NCI-H1417 (cell line): ENCODE data around the gene PRR36.
"Not testable (repeated sequence)": the region's sequence is repeated elsewhere in the genome, so short reads cannot be mapped to it uniquely, and the experiment has no call there.

Source experiments
- DNase-seq, 3 experiments: peaks; one replicate each; lab custom pipeline; 2025; lab: John Stamatoyannopoulos, UW

PRR36 gene

GRCh38 chr19:7899751-7900378, 25.7 kb upstream of the PRR36 start:
- DNase-seq = no peak

- no peak for DNase-seq
Observed at GRCh38 chr19:7898967-7899366, 24.8 kb upstream of the PRR36 start.

- no peak for DNase-seq
Observed at GRCh38 chr19:7897292-7897691, 23.1 kb upstream of the PRR36 start.

- DNase-seq = no peak
Observed at GRCh38 chr19:7895565-7895964, 21.4 kb upstream of the PRR36 start.

- DNase-seq = peak in 1 of 3 experiments; percentile 7
Observed at GRCh38 chr19:7894612-7895309, 20.6 kb upstream of the PRR36 start.

- DNase-seq = not testable (repeated sequence)
Observed at GRCh38 chr19:7893362-7894101, 19.3 kb upstream of the PRR36 start.

- no peak for DNase-seq
Observed at GRCh38 chr19:7888826-7889217, 14.6 kb upstream of the PRR36 start.

- no peak for DNase-seq
Observed at GRCh38 chr19:7888145-7888825, 14.1 kb upstream of the PRR36 start, which contains the start of gene LRRC8E. Gene LRRC8E (plus strand): TSS chr19:7888510. CDS start chr19:7895604, 7,094 bp downstream.

GRCh38 chr19:7887408-7888144, 13.4 kb upstream of the PRR36 start:
- DNase-seq = no peak

GRCh38 chr19:7885818-7886217, 11.6 kb upstream of the PRR36 start:
- DNase-seq = no peak

- no peak for DNase-seq
Observed at GRCh38 chr19:7883796-7884570, 9.8 kb upstream of the PRR36 start.

GRCh38 chr19:7883105-7883504, 8.9 kb upstream of the PRR36 start:
- DNase-seq = peak in 1 of 3 experiments; percentile 21

GRCh38 chr19:7881910-7882309, 7.7 kb upstream of the PRR36 start:
- no peak for DNase-seq

GRCh38 chr19:7879836-7880235, 5.6 kb upstream of the PRR36 start:
- peak in 1 of 3 experiments; percentile 17 for DNase-seq

GRCh38 chr19:7879111-7879807, 5.1 kb upstream of the PRR36 start:
- no peak for DNase-seq

- DNase-seq = peak in 1 of 3 experiments; percentile 35
Observed at GRCh38 chr19:7877249-7877836, 3.2 kb upstream of the PRR36 start.

- no peak for DNase-seq
Observed at GRCh38 chr19:7874897-7875273, 695 bp upstream of the PRR36 start.

- DNase-seq = no peak
Observed at GRCh38 chr19:7873304-7874075, 700 bp downstream of the PRR36 start.
